HFFc6 (cell line): Measurements from ENCODE around the gene STX7. TPM values are rescaled to one million over a fixed set of nuclear protein-coding genes. Genes with fewer than 3 reads are reported as not detected.
"Not testable (repeated sequence)": the region's sequence is repeated elsewhere in the genome, so short reads cannot be mapped to it uniquely, and the experiment has no call there.

Experiments
- DNase-seq: peaks from one replicate; pipeline ENCODE4 v3.0.0-alpha.2; 2018
- H3K27ac Mint-ChIP-seq: 2 replicates; pipeline ENCODE4 v1.8.0; 2020; ENCODE audit warnings: mild to moderate bottlenecking, mixed read lengths
- H3K27me3 Mint-ChIP-seq: 2 replicates; pipeline ENCODE4 v1.8.0; 2021; ENCODE audit warnings: mild to moderate bottlenecking, moderate library complexity, mixed read lengths; ENCODE audit not compliant: insufficient read depth
- H3K36me3 Mint-ChIP-seq: 2 replicates; pipeline ENCODE4 v1.8.0; 2021; ENCODE audit warnings: low read depth, mixed read lengths
- H3K4me1 Mint-ChIP-seq: 2 replicates; pipeline ENCODE4 v1.8.0; 2020; ENCODE audit warnings: low read depth, mixed read lengths
- H3K4me3 Mint-ChIP-seq: 2 replicates; pipeline ENCODE4 v1.8.0; 2020; ENCODE audit warnings: mild to moderate bottlenecking, moderate library complexity, mixed read lengths
- H3K9me3 Mint-ChIP-seq: 2 replicates; pipeline ENCODE4 v1.8.0; 2020; ENCODE audit warnings: mild to moderate bottlenecking, mixed read lengths
- CTCF ChIP-seq: fragments of 200-600 bp; sonication (generic); IDR thresholded peaks from 2 replicates; pipeline ENCODE4 v1.5.0; 2021; ENCODE audit warnings: antibody characterized with exemption, mild to moderate bottlenecking
- total RNA-seq, 6 experiments: library from RNA; stranded (reverse); fragmentation: NEBNext Ultra II Directional; extraction: Animal tissue kit (Norgen Biotek cat#: 25700); gene quantifications; 2 replicates in 1 of 6; 3 replicates in 5 of 6; pipeline ENCODE4 v1.2.3, GENCODE V29; 2021

Gene STX7
- total RNA-seq, 6 experiments from 2014 or later, result 36.4 to 41.5 (median 39.3) TPM

DNA sequence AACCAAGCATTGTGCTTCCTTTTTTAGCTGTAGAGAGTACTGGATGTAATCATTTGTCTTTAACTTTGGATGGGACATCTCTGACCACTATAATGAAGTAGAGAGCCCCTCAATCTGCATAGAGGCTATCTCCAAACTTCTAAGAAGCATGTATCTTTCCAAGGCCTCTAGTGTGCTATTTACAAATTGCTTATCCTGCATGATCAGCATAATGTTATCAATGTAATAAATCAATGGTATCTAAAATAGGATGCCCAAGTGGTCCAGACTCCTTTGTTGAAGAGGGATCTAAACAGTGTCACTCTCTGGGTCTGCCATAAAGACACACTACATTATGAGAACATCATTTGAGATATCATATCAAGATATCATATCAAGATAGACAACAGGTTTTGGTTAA is 31.9 kb upstream of the STX7 start:
- Mint-ChIP-seq H3K4me1 (no peaks in the 10 kb centered on the region), H3K27me3 (peaks cover 17% of the 10 kb centered on the region), H3K36me3 (no peaks in the 10 kb centered on the region)

DNA sequence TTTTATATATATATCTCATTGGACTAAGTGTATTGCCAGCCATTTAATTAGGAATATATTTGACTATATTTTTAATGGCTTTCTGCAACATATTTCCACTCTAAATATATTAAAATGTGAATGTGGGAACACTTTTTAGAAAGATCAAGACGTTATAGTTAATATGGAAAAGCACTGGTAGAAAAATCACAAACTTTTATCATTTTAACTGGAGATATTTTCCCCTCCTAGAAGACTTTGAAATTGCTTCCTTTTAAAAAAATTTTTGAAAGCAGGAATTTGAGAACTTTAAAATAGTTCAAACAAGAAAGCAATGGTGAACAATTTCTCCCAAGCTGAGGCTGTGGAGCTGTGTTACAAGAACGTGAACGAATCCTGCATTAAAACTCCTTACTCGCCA is 25.1 kb upstream of the STX7 start, which contains the start of gene TAAR9:
TAAR9 (plus strand) TSS at position 301 of the 400 bp plus-strand sequence; CDS start at position 314, 13 bp downstream.
- peaks cover 7% of the 10 kb centered on the region for H3K36me3 Mint-ChIP-seq
- TF ChIP-seq CTCF, result no peak
- no peaks in the 10 kb centered on the region for H3K4me1 Mint-ChIP-seq
- no peak within 1 kb of the TSS for H3K27ac Mint-ChIP-seq
- peaks cover 16% of the 10 kb centered on the region for H3K27me3 Mint-ChIP-seq
- H3K9me3 Mint-ChIP-seq, result peaks cover 5% of the 10 kb centered on the region
- no peak within 1 kb of the TSS for H3K4me3 Mint-ChIP-seq
- DNase-seq, result no peak

More for the DNA sequence above, 31.9 kb upstream of the STX7 start:
- no peak overlapping the region for H3K4me3 Mint-ChIP-seq
- no peak for DNase-seq
- TF ChIP-seq CTCF, result no peak
- H3K9me3 Mint-ChIP-seq, result no peaks in the 10 kb centered on the region
- no peak overlapping the region for H3K27ac Mint-ChIP-seq

GRCh38 chr6:132537145-132537544 is 24.2 kb upstream of the STX7 start:
- peaks cover 5% of the 10 kb centered on the region for H3K9me3 Mint-ChIP-seq
- no peak overlapping the region for H3K4me3 Mint-ChIP-seq

GRCh38 chr6:132534546-132534945 is 21.6 kb upstream of the STX7 start:
- not testable (repeated sequence) for H3K4me1 Mint-ChIP-seq, H3K4me3 Mint-ChIP-seq, H3K36me3 Mint-ChIP-seq, DNase-seq, H3K9me3 Mint-ChIP-seq, H3K27ac Mint-ChIP-seq
- peaks cover 17% of the 10 kb centered on the region for H3K27me3 Mint-ChIP-seq

More at GRCh38 chr6:132537145-132537544, 24.2 kb upstream of the STX7 start:
- H3K27me3 Mint-ChIP-seq, result peaks cover 17% of the 10 kb centered on the region
- DNase-seq, result no peak
- no peak for TF ChIP-seq CTCF
- peaks cover 7% of the 10 kb centered on the region for H3K36me3 Mint-ChIP-seq
- no peak overlapping the region for H3K27ac Mint-ChIP-seq
- no peaks in the 10 kb centered on the region for H3K4me1 Mint-ChIP-seq

DNA sequence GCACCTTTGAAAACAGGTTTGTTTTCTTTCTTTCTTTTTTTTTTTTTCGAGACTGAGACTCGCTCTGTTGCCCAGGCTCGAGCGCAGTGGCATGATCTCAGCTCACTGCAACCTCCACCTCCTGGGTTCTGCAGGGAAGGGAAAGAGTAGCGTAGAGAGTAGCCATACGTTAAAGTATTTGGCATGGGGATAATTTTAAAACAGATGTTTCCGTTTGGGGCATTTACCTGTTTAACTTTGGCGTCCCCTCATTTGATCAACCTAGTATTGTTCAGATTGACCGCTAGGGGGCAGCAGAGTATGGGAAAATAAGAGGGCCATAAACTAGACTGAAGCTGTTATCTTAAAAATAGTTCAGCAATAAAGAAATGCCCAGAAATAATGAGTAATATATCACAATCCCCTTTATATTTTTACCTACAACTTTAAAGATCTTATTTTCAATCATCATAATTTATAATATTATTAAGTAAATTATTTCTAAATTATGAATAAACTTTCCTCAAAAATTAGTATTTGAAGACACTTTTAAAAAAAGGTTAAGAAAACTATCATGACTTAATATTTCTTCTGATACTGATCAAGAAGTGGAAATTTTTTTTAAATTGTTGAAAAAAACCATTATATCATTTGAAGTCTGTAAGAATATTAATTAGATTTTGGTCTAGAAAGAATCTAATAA is 17.5 kb upstream of the STX7 start:
- peaks cover 5% of the 10 kb centered on the region for H3K9me3 Mint-ChIP-seq
- H3K36me3 Mint-ChIP-seq, result peaks cover 7% of the 10 kb centered on the region
- peak; percentile 96 for TF ChIP-seq CTCF
- no peak overlapping the region; the same call in 1 of the 2 replicates for H3K4me3 Mint-ChIP-seq
- peaks cover 21% of the 10 kb centered on the region for H3K4me1 Mint-ChIP-seq
- no peak overlapping the region for H3K27ac Mint-ChIP-seq
- DNase-seq, result peak; percentile 42
- peaks cover 16% of the 10 kb centered on the region for H3K27me3 Mint-ChIP-seq

DNA sequence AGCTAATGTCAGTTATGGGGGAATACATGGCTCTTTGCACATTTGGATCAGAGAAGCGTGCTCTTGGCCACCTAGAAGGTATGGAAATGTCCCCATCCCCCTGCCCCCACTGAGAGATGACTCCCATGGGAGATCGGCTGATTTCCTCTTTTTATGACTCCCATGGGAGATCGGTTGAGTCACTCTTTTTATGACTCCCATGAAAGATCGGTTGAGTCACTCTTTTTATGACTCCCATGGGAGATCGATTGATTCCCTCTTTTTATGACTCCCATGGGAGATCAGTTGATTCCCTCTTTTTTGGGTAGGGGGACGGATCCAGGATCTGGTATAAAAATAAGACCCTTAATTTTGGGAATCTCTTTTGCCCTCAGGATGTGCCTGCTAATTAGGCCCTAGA is 14.9 kb upstream of the STX7 start:
- DNase-seq, result peak; percentile 43
- Mint-ChIP-seq H3K9me3 (no peaks in the 10 kb centered on the region), H3K4me1 (peaks cover 25% of the 10 kb centered on the region), H3K27me3 (peaks cover 10% of the 10 kb centered on the region), H3K36me3 (no peaks in the 10 kb centered on the region), H3K4me3 (peak overlapping the region; percentile 50), H3K27ac (peak overlapping the region; percentile 55)
- TF ChIP-seq CTCF, result no peak
